Kidney epithelial cell (primary cell): ENCODE data around the gene RAD54L2. TPM values are rescaled to one million over a fixed set of nuclear protein-coding genes. Genes with fewer than 3 reads are reported as not detected.
A peak's percentile ranks its signal among the peaks of the same experiment; 100 is the strongest.
"Not testable (repeated sequence)": the region's sequence is repeated elsewhere in the genome, so short reads cannot be mapped to it uniquely, and the experiment has no call there.

Experiments used
- DNase-seq: peaks from one replicate; pipeline ENCODE4 v3.0.0-alpha.2; 2010; ENCODE audit warnings: low read depth
- H3K27me3 ChIP-seq: 2 replicates; pipeline ENCODE4 v1.6.0; 2011; ENCODE audit warnings: low read length; ENCODE audit not compliant: control insufficient read depth, insufficient read depth
- H3K36me3 ChIP-seq: 2 replicates; pipeline ENCODE4 v1.5.1; 2011; ENCODE audit warnings: low read length; ENCODE audit not compliant: control insufficient read depth, insufficient read depth
- H3K4me3 ChIP-seq: 2 replicates; pipeline ENCODE4 v1.5.1; 2011; ENCODE audit warnings: low read depth, mild to moderate bottlenecking, control low read depth, low read length
- CTCF ChIP-seq: IDR thresholded peaks from 2 replicates; pipeline ENCODE4 v1.5.1; 2011; ENCODE audit warnings: mild to moderate bottlenecking, moderate library complexity, low read length, control low read depth, inconsistent platforms; ENCODE audit not compliant: insufficient read depth, poor library complexity, severe bottlenecking
- total RNA-seq: library from RNA; depleted of rRNA; stranded (reverse); fragments of >200 nt; gene quantifications from 2 replicates; pipeline ENCODE4 v1.2.3, GENCODE V29; 2015

Gene RAD54L2
- total RNA-seq, 1 donor from 2014 or later, result 20.5 TPM

- H3K4me3 ChIP-seq, result peak overlapping the region; percentile 70
- DNase-seq, result peak; percentile 38
- no peak for TF ChIP-seq CTCF
- no peaks in the 10 kb centered on the region for H3K27me3 ChIP-seq
- no peaks in the 10 kb centered on the region for H3K36me3 ChIP-seq
Observed at GRCh38 chr3:51539291-51539941, 897 bp downstream of the RAD54L2 start.

- DNase-seq, H3K4me3 ChIP-seq, H3K27me3 ChIP-seq, H3K36me3 ChIP-seq: not testable (repeated sequence)
Observed at GRCh38 chr3:51542596-51542995, 4.1 kb downstream of the RAD54L2 start.

- Histone ChIP-seq H3K4me3 (no peak overlapping the region), H3K36me3 (no peaks in the 10 kb centered on the region), H3K27me3 (no peaks in the 10 kb centered on the region)
- no peak for DNase-seq
- TF ChIP-seq CTCF, result no peak
Observed at GRCh38 chr3:51544011-51544775, 5.7 kb downstream of the RAD54L2 start.

- Histone ChIP-seq H3K4me3 (no peak overlapping the region), H3K27me3 (no peaks in the 10 kb centered on the region), H3K36me3 (no peaks in the 10 kb centered on the region)
- TF ChIP-seq CTCF, result no peak
- no peak for DNase-seq
Observed at GRCh38 chr3:51547274-51547673, 8.8 kb downstream of the RAD54L2 start.

GRCh38 chr3:51549311-51549710 lies 10.8 kb downstream of the RAD54L2 start:
- no peak for DNase-seq
- H3K27me3 ChIP-seq, result no peaks in the 10 kb centered on the region
- no peak for TF ChIP-seq CTCF
- H3K36me3 ChIP-seq, result no peaks in the 10 kb centered on the region
- H3K4me3 ChIP-seq, result no peak overlapping the region

- H3K36me3 ChIP-seq, result no peaks in the 10 kb centered on the region
- H3K27me3 ChIP-seq, result no peaks in the 10 kb centered on the region
- TF ChIP-seq CTCF, result no peak
- H3K4me3 ChIP-seq, result no peak overlapping the region
- DNase-seq, result no peak
Observed at GRCh38 chr3:51550080-51550819, 11.7 kb downstream of the RAD54L2 start.
